HG03108 (cell line): ENCODE measurements around the gene RAB20.

Experiments used
- ATAC-seq: cut with Tn5 transposase; IDR thresholded peaks from one replicate; pipeline ENCODE4 v1.9.1; 2021; ENCODE audit warnings: moderate library complexity; ENCODE audit not compliant: unreplicated experiment

RAB20 gene

GRCh38 chr13:110531671-110532083, 29.8 kb downstream of the RAB20 start:
- ATAC-seq, result no peak

- ATAC-seq, result no peak
Observed at GRCh38 chr13:110531100-110531499, 30.4 kb downstream of the RAB20 start.

GRCh38 chr13:110529522-110530311, 31.8 kb downstream of the RAB20 start:
- no peak for ATAC-seq

GRCh38 chr13:110528911-110529310, 32.6 kb downstream of the RAB20 start:
- ATAC-seq, result no peak

- no peak for ATAC-seq
Observed at GRCh38 chr13:110528371-110528770, 33.2 kb downstream of the RAB20 start.

- ATAC-seq, result peak; percentile 84
Observed at GRCh38 chr13:110525328-110526319, 35.9 kb downstream of the RAB20 start.

GRCh38 chr13:110524541-110525257, 36.8 kb downstream of the RAB20 start:
- no peak for ATAC-seq

- no peak for ATAC-seq
Observed at GRCh38 chr13:110523838-110524540, 37.5 kb downstream of the RAB20 start.

GRCh38 chr13:110523180-110523579, 38.3 kb downstream of the RAB20 start:
- no peak for ATAC-seq

- ATAC-seq, result no peak
Observed at GRCh38 chr13:110522721-110523120, 38.8 kb downstream of the RAB20 start.

GRCh38 chr13:110521946-110522345, 39.6 kb downstream of the RAB20 start:
- no peak for ATAC-seq

GRCh38 chr13:110521296-110521680, 40.2 kb downstream of the RAB20 start:
- no peak for ATAC-seq

- no peak for ATAC-seq
Observed at GRCh38 chr13:110520431-110521295, 40.9 kb downstream of the RAB20 start.

GRCh38 chr13:110519506-110519905, 42.0 kb downstream of the RAB20 start:
- ATAC-seq, result no peak

- no peak for ATAC-seq
Observed at GRCh38 chr13:110519046-110519445, 42.5 kb downstream of the RAB20 start.

- ATAC-seq, result no peak
Observed at GRCh38 chr13:110518571-110518970, 43.0 kb downstream of the RAB20 start.

- no peak for ATAC-seq
Observed at GRCh38 chr13:110518226-110518525, 43.3 kb downstream of the RAB20 start.

GRCh38 chr13:110517505-110518225, 43.9 kb downstream of the RAB20 start:
- ATAC-seq, result no peak

- ATAC-seq, result no peak
Observed at GRCh38 chr13:110516500-110516899, 45.0 kb downstream of the RAB20 start.
